ENCODE data around the gene PPT2.

DNA sequence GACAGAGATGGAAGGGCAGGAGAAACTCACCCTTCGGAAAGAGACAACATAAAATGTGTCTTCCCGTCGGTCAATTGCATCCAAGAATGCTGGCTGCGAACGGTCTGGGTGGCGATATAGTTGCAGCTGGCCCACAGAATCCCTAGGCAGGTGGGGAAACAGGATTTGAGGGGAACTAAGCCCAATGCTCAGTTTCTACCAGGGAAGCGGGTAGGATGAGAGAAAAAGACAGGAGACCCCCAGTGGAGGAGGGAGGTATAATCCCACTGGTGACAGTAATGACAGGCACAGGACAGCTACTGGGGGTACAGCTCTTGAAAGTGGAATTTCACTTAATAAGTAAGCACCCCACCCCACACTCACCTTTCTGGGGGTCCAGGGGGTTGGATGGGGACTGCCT, 37.3 kb upstream of the PPT2 start:
- TF ChIP-seq CTCF (IDR thresholded peaks at IDR 0.05): no peak
- no peak for TF ChIP-seq POLR2A (IDR thresholded peaks at IDR 0.05)

Measured in suprapubic skin (tissue), 3 donors.